Posterior vena cava (tissue), 2 donors: ENCODE measurements around the gene ERC2. TPM values are rescaled to one million over a fixed set of nuclear protein-coding genes. Genes with fewer than 3 reads are reported as not detected.

Experiments used
- DNase-seq: peaks from one replicate; pipeline ENCODE4 v3.0.0-alpha.2; 2020; ENCODE audit warnings: low spot score
- intact Hi-C, 2 donors: fragments of 100-400 bp; cut with DNase I; formaldehyde crosslinking; loops; one replicate each; pipeline versions ENCODE4 v1.14.1 to v1.14.2; 2022 to 2023
- total RNA-seq, 2 donors: library from RNA; stranded (reverse); fragmentation: NEBNext Ultra II Directional; extraction: Animal tissue kit (Norgen Biotek cat#: 25700); gene quantifications; one replicate each; pipeline ENCODE4 v1.2.1, GENCODE V29; 2021
- donor health status: DM: yes; HTN: yes; CAD: no.
- donor health status: DM: yes; HTN: yes; CAD: no.

The ERC2 gene
- total RNA-seq, 2 donors from 2014 or later: 0.14 TPM

DNA sequence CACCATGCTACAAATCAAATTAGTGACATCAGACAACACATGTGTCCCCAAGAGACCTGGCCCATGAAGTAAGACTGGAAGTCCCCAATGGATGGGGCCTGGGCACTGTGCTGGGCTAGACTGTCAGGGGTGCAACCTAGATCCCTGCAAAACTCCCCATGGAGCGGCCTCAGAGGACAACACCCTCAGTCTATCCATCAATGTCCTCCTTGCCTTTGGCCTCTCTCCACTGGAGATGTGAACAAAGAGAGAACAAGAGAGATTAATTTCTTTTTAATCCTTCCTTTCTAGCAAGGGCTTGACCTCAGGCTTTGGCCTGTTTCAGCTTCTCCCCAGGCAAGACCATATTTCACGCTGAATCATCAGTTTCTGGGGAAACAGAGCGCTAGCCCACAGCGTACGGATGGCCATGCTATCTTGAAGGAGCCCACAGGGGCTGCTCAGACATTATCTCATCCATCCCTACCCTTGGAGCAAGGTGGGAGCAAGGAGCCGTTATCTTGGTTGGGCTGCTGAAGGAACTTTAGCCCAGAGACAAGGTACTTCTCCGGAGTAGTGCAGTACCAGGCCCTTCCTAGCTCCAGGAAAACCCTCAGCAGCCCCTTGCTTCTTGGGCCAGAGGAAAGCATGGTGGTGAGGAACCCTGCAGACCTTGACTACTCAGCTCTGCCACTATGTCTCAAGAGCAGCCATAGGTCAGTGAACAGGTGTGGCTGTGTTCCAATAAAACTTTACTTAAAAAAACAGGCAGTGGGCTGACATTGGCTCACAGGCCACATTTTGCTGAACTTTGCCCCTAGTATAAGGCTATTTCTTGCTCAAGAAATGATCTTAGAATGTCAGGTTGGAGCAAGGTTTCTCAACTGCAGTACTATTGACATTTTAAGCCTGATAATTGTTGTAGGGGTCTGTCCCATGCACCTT, 908.5 kb downstream of the ERC2 start:
- no peak for DNase-seq
- intact Hi-C loops: no loop called here

DNA sequence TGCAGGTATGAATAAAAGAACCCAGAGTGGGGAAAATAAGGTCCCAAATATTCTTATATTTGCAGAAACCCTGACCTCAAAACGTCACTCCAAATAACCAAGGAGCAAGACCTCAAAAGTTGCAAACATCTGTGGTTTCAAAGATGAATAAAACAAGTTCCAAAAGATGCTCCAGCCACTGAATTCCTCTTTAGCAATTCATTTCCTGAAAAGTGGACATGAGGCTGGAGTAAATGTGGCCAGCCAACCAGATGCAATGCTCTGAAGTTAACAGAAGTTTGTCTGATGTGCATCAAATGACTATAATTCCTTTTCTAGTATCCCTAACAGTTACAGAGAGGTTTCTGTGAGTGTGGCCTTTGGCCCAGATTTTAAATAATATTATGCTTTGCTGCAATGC, 910.0 kb downstream of the ERC2 start:
- no peak for DNase-seq
- intact Hi-C loops: no loop called here

DNA sequence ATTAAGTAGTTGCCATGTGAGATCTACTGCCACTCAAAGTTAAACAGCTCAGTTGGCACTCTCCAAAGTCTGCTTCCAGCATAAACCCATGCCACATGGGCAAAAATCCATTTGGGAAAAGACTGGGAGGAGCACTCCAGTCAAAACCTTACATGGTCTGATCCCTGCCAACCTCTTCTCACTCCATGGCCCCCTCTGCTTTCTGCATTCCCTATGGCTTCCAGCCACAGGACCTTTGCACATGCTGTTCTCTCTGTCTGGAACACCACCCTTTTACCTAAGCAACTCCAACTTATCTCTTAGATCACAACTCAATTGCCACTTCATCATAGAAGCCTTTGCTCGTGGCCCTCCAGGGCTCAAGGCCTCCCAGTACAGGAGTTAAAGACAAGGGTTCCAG, 910.7 kb downstream of the ERC2 start:
- intact Hi-C loops: no loop called here
- DNase-seq: no peak

DNA sequence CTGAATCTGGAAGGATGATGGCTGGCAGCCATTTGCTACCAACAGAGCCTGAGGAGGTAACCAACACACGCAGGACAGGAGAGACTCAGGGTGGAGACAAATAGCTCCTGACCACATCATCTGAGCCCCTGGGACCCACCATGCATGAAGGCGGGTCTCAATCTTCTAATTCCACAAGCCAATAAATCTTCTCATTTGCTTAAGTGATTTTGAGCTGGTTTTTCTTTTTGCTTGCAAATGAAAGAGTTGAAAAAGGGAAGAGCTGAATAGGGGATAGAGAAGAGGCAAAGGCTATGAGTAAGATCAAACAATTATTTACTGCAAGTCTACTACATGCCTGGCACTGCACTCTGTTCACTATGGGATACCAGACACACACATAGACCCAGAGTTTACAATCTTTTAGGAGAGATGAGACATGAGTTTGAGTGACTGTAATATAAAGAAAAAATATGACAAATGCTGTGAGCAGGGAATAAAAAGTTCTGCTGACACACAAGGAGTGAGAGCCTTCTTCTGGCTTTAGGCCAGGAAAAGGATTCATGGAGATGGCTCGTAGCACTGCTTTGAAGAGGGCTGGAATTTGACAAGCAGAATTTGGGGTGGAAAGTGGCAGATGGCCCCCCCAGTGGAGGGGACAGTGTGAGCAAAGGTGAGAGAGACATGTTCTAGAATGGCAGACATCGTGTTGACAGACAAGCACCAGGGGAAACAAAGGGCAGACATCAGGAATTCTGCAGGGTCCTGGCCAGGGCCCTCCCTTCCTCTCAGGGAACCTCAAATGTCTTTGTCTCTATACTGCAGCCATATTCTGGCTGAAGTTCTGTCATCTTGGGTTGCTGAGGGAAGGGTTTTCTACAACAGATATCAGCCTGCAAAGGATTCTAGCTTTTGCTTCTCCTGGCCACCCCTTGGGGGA, 911.4 kb downstream of the ERC2 start:
- DNase-seq: no peak
- intact Hi-C loops: no loop called here

DNA sequence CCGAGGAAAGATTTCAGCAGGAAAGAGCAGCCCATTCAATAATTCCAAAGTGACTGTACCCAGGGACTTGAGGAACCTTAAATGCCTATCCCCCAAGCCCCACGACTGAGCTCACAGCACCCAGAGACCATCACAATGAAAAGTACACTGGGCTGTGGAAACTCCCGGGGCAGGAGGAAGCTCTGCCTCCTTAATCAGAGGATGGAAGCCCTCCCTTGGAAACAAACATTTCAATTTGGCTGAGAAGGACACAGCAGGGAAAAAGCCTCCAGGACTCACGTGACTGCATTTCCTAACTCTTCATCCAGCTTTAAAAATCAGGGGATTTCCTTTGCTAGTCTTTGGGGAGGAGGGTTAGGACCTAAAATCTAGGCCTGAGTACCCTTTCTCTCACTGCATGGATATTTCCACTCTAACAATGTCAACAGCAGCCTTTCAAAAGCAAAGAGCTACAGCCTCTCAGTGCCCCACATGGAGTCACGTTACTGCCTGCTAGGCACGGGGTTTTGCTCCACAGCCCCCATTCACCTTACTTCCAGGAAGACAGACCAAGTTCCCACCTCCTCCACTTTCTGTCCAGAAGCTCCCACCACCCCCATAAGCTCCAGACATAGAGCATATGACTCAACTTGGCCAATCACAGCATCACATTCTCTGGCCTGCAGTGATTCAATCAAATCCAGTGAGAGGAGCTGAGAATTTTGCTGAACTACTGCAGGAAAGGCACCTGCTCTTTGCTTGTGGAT, 912.2 kb downstream of the ERC2 start:
- no peak for DNase-seq
- intact Hi-C loops: no loop called here

DNA sequence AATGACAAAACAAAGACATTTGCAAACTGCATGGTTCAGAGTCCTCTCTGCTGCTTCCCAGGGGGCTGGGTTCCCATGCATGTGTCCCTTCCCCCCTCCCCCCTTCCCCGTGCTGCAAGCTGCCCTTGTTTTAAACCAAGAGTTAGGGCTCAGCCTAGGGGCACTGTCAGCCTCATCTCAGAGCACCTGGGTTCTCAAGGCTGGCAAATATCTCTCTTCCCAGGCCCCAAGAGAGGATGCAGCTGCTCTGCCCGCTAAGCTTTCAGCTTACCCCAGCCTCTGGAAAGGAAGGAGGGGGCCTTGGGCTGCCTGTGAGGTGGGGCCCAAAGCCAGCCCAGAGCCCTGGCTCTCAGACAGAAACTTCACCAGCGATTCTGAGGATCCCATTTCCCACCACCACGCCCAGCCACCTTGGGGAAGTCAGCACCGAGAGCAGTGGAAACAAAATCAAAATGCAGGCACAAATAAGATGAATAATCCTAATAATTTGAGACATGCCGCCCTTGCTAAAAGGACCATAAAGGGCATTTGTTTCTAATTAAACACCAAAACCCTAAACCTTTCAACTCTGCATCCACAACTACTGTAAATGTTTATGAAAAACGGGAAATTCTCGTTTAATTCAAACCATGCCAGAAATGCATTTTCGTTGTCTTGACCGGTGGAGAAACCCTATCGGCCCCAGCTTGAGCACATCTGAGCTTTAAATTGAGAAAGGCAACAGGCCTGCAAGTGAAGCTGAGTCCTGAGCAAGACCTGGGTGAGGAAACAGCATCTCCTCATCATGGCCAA, 913.4 kb downstream of the ERC2 start:
- intact Hi-C loops: no loop called here
- DNase-seq: no peak

DNA sequence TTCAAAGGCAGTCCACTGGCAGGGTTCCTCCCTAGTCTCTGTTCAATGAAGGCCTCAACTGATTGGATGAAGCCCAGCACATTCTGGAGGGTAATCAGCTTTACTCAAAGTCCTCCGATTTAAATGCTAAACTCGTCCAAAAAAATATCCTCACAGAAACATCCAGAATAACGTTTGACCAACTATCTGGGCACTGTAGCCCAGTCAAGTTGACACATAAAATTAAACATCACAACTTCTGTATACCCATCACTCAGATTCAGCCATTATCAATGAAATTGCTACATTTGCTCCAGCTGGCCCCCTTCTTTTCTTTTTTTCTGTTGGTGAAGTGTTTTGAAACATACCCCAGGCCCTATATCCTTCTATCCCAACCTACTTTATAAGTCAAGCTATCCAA, 916.6 kb downstream of the ERC2 start:
- intact Hi-C loops: no loop called here
- no peak for DNase-seq

DNA sequence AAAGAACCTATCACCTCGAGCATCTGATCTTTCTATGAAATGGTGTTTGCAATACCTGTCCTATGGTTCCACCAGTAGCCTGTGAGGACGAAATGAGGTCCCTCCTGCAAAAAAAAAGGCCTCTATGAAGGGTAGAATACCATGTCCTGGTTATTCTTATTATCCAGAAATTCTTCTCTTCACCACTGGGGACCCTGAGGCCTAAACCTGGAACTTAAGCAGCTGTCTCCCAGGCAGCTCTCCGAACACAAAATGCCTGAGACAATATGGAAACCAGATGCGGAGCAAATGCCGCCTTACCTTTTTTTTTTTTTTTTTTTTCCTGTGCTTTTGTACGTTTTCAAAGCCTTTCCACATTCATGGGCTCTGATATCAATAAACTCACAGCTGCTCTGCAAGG, 919.1 kb downstream of the ERC2 start:
- no peak for DNase-seq
- intact Hi-C loops: no loop called here

DNA sequence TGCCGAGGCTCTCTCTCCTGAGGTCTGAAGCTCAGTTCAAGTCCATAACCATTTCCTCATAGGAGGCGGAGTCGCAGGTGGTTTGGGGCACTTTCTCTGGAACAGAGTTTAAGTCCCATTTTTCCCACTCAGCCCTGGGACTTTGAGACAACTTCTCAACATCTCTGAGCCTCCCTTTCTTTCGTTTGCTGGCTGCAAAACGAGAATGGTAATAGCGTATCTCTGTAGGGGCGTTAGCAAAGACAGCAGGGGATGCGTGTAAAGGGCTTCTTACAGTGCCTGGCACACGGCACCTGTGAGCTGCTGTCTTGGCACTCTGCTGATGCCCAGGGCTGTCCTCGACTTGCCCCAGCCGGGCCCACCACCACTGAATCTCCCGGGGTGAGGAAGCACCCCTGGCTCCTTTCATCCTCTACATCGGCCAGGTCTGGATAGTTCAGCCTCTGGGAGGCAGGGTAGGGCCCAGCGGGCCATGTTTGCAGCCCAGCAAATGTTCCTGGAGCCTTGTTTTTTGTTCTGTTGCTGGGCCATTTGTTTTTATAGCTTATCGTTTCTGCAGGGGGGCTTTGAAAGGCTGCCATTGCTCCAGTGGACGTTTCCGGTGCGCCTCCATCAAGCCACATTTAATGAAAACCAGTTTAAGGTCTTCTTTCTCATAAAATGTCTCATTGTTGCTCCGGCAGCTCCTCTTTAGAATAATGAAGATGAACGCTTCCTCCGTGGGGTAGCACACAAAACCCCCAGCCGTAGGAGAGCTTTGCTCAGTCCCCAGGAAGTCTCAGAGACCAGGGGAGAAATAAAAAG, 921.2 kb downstream of the ERC2 start:
- intact Hi-C loops: no loop called here
- DNase-seq: no peak

DNA sequence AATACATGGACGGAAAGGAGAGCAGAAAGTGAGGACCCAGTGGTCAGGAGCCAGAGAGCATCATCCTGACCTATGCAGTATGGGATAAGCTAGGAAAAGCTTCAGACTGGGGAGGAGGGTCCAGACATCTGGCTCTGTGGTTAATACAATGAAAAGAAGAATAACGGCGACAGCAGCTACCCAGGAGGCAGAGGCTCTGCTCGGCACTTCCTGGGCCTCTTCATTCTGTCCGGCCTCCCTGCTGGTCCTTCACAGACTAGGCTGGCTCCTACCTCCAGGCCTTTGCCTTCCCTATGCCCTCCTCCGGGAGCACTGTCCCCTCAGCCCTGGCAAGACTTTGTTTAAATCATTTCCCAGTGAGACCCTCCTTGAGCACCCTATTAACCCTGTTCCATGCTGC, 922.3 kb downstream of the ERC2 start:
- no peak for DNase-seq
- intact Hi-C loops: no loop called here

DNA sequence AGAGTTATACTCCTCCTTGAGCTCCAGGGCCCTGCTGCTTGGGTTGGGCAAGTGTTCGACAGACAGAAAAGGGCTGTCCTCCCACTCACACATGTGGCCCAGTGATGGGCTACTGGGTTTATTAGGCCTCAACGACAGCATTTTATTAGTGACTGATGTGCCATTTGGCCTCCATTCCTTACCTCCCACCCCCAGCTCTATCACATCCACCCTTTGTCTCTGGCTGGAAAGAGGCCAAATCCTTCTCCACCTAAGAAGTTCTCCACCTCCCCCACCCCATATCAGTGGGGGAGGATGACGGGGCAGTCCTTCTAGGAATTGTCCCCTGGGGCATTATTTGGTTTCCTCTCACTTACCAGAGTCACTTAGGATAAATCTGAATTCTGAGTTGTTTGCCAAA, 924.0 kb downstream of the ERC2 start:
- intact Hi-C loops: no loop called here
- no peak for DNase-seq

DNA sequence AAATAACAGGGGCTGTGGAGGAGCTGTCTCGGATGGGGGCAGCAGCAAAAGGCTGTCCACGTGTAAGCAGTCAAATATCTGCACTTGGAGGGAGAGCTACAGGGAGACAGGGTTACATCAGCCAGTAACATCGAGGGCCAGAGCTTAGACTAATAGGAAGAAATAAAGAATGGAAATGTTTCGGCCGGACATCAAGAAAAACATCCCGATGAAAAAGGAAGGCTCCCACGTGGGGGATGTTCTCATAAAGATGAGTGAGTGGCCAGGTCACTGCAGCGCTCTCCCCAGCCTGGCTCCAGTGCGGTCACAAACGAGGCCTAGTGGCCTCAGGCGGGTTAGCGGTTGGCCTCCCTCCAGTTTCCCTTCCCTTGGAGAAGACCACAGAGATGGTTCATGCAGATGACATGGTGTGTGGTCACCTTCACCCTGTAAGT, 925.1 kb downstream of the ERC2 start:
- no peak for DNase-seq
- intact Hi-C loops: no loop called here

DNA sequence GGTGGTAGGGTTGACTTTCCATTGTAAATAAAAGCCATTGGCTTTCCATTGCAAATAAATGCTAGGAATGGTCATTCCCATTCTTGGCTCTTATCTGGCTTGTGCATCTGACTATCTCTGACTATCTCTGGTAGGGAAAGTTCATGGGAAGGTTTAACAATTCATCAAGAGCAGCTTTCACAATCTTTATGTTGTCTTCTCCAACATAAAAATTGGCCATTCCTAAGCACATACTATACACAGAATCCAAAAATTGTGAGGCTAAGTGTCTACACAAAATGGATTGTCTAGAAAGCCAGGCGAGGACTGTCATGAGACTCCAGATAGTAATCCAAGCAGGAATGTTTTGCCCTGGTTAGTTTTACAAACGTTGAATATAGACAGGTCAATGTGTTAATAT, 926.8 kb downstream of the ERC2 start:
- intact Hi-C loops: no loop called here

DNA sequence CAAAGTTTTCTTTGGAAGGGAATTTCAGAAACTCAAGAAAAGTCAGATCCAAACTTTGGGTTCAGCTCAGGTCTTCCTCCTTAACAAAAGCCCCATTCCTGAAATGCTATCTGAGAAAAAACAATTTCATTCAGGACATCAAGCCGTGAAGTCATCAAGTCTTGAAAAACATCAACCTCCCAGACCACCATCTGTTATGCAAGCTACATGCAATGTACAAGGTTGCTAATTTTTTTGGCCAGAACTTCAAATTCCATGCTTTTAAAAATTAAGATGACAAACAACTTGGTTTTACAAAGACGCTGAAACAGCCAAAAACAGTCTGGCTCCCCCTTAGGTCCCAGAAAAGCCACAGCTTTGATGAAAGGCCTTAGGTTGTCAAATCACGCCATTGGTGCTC, 927.3 kb downstream of the ERC2 start:
- DNase-seq: no peak
- intact Hi-C loops: no loop called here

More for the DNA sequence above, 926.8 kb downstream of the ERC2 start:
- no peak for DNase-seq

DNA sequence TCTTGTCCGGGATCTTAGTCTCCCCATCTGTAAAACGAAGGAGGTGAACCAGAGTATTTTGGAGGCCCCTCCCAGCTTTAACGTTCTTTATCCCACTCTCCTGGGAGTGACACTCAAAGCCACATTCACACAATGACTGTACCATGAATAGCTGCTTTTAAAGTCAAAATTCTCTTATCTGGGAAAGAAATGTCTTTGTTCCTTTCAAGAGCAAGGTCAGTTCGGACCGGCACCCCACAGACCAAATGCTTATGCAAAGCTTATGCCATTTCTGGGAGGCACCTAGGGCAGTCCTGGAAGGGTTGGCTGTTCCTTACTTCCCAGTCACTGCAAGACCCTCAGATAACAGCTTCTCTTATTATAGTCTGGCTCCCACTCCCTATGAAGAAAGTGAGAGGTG, 927.7 kb downstream of the ERC2 start:
- intact Hi-C loops: no loop called here
- DNase-seq: no peak

DNA sequence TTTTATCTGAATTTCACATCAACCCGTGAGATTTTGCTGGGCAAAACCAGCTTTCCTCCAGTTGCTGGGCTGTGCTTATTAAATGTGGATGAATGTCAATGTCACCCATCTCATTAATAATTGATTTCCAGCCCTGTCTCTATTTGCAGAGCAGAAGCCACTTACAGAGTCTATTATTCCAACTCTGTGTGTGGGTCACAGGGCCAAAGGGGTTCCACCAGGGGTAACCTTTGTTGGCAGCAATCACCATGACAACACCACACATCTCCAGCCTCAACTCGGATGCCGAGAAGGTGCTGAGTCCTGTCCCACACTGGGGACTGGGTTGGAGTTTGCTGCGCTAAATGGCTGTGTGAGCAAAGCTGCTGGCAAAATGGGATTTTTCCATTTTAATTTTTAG, 930.1 kb downstream of the ERC2 start:
- intact Hi-C loops: no loop called here
- no peak for DNase-seq

DNA sequence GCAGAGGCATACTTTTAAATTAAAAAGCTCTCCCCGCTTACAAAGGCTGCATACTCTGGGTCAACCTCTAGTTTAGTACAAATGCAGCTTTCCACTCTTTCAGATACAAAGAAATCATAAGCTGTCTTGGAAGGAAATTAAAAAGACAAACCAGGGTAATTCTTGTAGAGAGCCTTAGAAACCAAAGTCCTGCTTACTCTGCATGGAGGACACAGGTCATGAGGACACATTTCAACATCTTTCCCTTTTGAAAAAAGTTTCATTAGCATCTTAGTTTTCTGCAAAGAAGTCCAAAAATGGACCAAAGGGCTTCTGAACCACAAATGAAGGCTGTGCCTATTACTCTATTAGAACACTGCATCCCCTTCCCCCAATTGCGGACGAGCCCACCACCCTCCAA, 930.7 kb downstream of the ERC2 start:
- DNase-seq: no peak
- intact Hi-C loops: no loop called here

DNA sequence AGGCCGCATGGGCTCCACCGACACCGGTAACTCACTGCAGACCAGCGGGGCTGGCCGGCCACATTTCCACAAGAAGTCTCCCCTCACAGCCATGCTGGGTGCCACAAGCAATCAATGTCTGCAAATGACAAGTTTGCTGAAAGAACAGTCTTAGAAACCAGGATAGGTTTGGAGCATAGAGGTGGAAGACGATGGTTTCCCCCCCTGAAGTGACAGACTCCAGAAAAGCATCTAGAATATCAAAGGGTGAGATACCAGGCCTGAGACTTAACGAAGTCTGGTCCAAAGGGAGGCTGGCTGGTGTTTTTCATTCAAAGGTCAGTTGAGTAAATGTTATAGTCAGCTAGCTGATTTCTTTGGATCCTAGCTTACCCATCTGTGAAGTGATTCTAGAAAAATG, 931.1 kb downstream of the ERC2 start:
- no peak for DNase-seq
- intact Hi-C loops: no loop called here
